Fibroblast of skin of left biceps (primary cell): Measurements from ENCODE around the gene CCDC50.

ENCODE experiments used
- DNase-seq, 2 experiments: peaks; one replicate each; pipeline ENCODE4 v3.0.0-alpha.2; 2013; ENCODE audit warnings: low read depth in 2 of 2

The CCDC50 gene

GRCh38 chr3:191348098-191348497 lies 18.9 kb downstream of the CCDC50 start:
- DNase-seq = no peak

DNA sequence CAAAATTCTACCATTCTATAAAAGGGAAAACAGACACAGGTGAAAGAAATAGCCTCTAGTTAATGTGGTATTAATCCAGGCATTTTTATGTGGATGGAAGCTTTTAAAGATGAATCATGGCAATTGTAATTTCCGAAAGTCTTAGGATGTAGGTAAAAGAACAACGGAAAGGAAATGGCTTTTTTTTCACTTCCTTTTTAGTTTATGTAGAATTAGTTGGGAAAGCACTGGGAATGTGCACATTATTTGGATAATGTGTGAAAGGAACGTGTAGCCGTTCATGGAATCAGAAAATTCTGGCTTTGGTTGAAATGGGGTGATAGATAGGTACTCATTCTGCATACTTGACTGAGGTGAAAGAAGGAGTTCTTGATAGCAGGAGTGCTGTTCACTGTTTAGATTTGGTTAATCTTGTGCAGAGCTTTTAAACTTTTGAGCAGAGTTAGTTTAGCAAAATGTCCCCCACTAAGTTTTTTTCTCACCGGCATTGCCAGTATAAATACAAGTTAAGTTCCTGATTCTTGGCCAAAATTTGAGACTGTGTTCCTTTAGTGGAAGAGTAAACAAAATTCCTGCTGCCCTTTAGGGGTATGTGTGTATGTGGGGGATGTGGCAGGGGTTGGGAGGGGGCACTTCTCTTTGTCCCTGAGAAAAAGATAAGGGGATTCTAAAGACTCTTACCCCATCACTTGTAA lies 21.3 kb downstream of the CCDC50 start:
- no peak for DNase-seq

DNA sequence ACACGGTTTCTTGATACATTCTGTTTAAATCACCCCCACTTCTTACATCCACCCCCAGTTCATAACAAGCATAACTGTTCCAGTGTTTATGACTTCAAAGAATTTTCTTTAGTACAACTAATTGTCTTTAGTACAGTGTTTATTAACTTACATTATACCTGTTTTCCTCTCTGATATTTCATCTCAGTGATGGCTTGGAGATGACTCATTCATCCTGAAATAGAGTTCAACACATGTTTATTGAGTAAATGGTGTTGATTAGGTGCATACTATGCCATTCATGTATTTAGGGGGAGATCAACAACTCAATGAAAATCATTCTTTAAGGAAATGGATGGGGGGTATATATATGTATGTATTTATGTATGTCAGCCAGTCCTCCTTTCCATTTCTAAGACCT lies 22.8 kb downstream of the CCDC50 start:
- DNase-seq = no peak

DNA sequence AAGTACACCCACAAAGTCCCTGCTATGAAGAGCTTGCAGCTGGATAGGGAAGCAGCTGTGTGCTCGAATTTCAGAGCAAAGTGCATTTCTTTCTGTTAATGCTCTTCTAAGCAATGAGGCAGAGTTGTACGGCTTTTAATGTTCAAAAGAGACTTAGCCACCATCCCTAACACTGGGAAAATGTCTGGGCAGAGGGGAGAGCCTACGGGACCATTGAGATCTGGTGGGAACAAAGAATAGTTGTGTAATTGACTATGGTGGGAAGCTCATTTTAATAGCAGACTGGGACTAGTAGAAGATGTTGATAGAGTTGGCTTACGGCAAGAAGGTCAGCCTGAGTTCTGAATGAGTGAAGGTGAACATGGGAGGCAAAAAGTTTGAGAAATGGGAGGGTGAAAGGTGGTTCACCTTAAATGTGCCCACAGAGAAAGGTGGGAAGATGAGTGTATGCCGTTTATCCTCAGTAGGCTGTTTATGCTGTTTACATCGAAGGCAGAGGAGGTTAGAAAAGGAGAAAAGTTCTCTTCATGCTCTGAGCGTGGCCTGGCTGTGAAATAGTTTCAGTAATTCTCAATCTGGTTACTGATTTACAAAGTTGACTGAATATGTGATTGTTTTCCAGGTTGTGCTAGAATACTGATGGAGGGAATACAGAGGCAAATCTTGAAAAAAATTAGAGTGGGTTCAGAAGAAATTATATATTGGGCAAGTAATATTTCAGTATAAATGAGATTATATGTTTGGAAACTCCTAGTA lies 24.0 kb downstream of the CCDC50 start:
- DNase-seq = no peak

DNA sequence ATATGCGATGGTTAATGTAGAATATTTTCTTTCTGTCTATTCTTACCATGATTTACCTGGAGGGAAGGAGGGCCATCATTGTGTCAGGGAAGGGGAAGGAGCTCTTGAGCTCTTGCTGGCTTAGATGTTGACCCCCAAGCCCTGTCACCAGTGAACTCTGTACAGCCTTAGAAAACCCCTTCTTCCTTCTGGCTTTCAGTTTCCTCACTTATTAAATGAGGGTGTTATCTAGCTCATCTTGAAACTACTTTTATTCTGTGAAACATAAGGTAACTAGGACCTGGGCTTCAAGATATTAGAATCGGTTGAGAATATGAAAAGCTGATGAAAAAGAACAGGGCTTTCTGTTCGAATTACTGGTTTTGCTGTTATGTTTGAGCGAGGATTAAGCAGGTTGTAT lies 26.2 kb downstream of the CCDC50 start:
- DNase-seq = no peak

DNA sequence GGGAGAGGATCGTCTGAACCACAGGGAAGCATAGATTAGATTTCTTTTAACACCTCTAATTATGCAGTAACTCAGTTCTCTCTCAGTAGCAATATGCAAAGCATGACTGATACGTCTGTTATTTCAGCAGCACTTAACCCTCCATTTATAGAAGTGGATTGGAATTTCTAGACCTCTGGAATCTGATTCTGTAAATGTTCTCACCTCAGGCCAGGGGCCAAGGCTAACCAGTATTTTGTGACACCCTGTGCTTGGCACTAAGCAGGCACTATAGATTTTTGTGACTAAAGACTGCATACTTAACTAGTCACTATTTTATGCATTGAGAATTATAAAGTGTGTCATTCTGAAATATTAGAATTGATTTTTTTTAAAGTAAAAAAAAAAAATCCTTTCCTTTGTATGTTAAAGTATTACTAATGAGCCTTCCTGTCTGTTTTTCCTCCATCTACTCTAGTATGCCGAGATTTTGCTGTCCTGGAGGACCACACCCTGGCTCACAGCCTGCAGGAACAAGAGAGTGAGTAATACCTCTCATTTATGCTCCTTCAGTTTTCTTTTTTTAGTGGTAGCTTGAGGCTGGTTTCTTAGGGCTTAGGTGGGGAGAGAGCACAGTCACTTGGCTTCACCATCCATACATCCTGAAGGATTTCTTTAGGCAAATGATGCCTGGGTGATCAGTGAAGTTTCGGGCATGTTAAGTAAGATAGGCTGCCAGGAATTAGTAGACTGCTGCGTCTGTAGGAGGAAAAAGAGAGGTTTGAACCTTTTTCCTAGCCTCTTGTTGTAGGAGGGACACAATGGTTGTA lies 27.6 kb downstream of the CCDC50 start:
- DNase-seq = peak; percentile 45 to 55

- DNase-seq = no peak
Observed at GRCh38 chr3:191357909-191358308, 28.7 kb downstream of the CCDC50 start.

- DNase-seq = no peak
Observed at GRCh38 chr3:191358929-191359328, 29.7 kb downstream of the CCDC50 start.

- no peak for DNase-seq
Observed at GRCh38 chr3:191360620-191361019, 31.4 kb downstream of the CCDC50 start.

GRCh38 chr3:191361456-191361855 lies 32.3 kb downstream of the CCDC50 start:
- no peak for DNase-seq

DNA sequence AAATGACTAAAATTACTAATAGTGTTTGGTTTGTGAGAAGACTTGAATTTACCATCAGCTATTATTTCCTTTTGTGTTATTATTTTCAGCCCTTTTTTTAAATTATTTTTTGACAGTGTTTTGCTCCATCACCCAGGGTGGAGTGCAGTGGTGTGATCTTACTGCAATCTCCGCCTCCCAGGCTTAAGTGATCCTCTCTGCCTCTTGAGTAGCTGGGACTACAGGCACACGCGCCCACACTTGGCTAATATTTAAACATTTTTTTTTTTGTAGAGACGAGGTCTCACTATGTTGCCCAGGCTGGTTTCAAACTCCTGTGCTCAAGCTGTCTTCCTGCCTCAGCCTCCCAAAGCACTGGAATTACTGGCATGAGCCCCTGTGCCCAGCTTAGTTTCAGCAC lies 32.8 kb downstream of the CCDC50 start:
- no peak for DNase-seq

DNA sequence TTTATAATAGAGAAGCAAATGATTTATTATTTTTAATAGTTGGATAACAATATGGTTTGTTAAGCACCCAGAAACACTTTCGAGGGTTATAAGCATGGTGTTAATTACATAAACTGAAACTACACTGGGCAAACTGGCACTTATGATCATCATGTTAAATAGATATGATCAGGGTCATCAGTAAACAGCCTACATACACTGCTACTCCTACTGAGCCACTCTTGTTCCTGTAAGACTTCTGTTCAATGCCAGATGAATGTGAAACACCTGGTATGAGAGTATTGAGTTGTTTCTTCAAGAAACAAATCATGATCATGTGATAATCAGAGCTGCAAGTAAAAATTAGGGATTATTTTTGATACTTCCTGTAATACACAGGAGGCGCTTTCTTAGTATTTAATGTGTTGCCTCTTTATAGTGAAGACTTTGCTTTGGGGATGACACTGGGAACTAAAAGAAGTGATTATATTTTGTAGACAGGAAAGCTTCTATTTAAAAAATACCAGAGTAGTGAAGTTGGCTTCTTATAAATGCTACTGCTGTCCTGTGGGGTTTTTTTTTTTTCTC lies 33.4 kb downstream of the CCDC50 start:
- DNase-seq = no peak

- no peak for DNase-seq
Observed at GRCh38 chr3:191363221-191363620, 34.0 kb downstream of the CCDC50 start.

- no peak for DNase-seq
Observed at GRCh38 chr3:191366675-191367074, 37.5 kb downstream of the CCDC50 start.

- no peak for DNase-seq
Observed at GRCh38 chr3:191368755-191369615, 39.8 kb downstream of the CCDC50 start.

DNA sequence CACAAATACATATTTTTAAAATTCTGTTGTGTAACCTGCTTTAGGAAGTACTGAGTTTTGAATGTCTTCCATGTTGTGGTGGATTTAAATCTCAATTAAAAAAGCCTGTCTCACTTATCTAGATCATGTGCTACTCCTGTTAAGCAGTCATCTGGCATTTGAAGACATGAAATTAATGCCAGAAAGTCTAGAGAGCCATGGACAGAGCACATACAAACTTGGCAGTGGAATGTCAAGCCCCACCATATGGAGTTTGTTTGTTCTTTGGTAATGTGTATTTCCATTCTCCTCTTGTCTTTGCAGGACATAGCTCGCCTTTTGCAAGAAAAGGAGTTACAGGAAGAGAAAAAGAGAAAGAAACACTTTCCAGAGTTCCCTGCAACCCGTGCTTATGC lies 40.4 kb downstream of the CCDC50 start:
- peak; percentile 72 to 77 for DNase-seq

DNA sequence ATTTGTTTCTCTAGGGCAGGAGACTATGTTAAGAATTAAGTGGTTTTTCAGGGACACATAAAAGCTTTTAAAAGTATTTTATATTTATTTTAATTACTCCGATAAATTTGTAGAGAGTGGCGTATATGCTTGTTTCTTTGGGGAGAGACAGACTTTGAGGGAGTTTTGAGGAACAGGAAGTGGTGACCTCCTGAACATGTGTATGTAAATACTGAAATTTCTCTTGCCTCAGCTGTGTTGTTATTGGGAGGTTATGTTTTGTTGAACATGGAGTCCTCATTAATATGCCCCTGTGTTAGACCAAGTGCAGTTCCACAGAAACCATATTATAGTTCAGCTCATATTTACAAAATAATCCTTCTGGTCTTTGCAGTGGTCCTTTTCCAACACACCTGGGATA lies 42.9 kb downstream of the CCDC50 start:
- DNase-seq = no peak

DNA sequence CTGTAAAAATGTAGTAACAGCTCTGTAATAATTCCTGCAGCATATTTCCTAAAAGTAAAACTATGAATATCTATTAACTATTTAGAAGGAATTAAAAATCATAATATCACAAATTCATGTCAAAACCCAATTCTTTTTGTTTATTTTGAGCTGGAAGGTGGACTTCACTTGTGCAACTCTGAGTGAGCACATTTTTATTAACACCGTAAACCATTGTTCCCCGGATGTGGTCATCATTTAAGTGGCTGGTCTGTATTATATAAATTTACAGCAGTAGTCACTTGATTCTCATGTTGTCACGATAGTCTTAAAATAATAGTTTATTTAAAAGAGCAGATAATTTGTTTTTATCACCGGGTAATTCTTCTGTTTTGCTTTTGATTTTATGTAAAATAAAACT lies 44.1 kb downstream of the CCDC50 start:
- no peak for DNase-seq

GRCh38 chr3:191376516-191377141 lies 47.4 kb downstream of the CCDC50 start:
- no peak for DNase-seq

GRCh38 chr3:191378142-191378812 lies 49.1 kb downstream of the CCDC50 start:
- no peak for DNase-seq
